LNCAP (cell line): ENCODE results near the gene LIPG.

Experiments
- TF ChIP-seq, protein P1 (sequence below): fragments of 450-650 bp; IDR thresholded peaks from 2 replicates; pipeline ENCODE4 v1.5.1; 2017; ENCODE audit warnings: mild to moderate bottlenecking

Gene LIPG

DNA sequence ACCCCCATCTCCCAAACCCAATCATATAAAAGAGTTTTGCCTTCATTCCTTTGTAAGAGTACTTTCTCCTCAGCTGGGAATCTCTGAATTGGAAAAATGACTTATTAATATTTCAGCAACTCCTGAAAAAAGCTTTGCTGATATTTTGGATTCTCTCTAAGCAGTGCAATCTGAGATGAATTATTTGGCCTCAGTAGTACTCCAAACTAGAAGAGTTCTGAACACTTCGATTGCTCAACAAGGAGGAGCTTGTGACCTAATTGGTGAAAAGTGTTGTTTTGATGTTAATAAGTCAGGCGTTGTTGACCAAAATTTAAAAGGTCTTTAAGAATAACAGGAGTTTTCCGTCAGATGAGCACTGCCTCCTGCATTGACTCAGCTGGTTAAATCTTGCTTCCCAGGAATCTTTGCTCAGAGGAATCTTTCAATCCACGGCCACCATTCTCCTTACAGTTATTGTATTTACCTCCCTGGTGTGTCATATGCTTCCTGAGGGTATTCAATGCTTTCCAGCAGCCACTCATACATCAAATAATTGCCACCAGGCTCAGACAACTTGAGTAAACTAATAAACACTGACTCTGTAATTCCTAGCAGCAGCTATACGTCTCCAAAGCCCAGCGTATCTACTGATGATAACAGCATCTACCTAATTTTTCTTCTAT is 24.5 kb upstream of the LIPG start:
- TF ChIP-seq, protein P1, sequence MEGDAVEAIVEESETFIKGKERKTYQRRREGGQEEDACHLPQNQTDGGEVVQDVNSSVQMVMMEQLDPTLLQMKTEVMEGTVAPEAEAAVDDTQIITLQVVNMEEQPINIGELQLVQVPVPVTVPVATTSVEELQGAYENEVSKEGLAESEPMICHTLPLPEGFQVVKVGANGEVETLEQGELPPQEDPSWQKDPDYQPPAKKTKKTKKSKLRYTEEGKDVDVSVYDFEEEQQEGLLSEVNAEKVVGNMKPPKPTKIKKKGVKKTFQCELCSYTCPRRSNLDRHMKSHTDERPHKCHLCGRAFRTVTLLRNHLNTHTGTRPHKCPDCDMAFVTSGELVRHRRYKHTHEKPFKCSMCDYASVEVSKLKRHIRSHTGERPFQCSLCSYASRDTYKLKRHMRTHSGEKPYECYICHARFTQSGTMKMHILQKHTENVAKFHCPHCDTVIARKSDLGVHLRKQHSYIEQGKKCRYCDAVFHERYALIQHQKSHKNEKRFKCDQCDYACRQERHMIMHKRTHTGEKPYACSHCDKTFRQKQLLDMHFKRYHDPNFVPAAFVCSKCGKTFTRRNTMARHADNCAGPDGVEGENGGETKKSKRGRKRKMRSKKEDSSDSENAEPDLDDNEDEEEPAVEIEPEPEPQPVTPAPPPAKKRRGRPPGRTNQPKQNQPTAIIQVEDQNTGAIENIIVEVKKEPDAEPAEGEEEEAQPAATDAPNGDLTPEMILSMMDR: no peak

DNA sequence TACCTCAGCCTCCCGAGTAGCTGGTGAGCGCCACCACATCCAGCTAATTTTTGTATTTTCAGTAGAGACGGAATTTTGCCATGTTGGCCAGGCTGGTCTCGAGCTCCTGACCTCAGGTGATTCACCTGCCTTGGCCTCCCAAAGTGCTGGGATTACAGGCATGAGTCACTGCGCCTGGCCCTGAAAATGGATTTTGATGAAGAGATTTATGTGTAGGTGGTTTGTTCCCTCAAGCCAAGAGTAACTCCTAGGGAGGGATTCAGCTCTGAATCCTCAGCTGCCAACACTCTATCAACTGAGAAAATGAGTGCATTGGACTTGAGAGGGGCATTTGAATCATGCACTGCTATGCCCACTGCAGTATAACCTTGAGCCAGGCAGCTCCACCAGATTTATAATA is 17.5 kb upstream of the LIPG start:
- TF ChIP-seq, protein P1: no peak

DNA sequence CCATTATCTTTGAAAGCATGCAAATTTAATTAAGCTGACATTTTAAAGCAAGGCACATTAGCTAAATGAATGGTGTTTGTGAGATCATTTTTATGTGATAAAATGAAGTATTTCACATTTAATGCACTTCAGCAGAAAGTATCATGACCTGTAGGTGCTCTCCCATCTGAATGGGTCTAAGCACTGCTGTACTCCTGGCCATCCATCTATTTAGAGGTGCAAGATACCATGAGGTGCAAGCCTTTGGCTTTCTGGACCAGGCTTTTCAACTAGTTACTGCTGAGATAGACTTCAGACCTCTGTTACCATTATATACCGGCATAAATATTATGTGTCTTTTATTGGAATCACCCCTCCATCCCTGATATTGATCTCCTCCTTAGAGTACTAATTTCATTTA is 15.6 kb upstream of the LIPG start:
- TF ChIP-seq, protein P1: no peak

DNA sequence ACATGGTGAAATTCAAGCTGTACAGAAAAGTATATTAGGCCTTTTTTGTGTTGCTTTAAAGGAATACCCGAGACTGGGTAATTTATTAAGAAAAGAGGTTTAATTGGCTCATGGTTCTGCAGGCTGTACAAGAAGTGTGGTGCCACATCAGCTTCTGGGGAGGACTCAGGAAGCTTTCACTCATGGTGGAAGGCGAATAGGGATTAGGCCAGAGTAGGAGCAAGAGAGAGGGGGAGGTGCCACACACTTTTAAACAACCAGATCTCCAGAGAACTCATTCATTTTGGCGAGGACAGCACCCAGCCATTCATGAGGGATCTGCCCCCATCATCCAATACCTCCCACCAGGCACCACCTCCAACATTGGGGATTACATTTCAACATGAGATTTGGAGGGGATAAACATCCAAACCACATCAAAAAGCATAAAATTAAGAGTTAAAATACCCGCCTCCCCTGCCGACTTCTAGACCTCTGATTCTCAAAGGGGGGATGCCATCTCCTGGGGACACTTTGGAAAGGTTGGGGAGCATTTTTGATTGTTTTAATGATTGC is 15.1 kb upstream of the LIPG start:
- TF ChIP-seq, protein P1: no peak

DNA sequence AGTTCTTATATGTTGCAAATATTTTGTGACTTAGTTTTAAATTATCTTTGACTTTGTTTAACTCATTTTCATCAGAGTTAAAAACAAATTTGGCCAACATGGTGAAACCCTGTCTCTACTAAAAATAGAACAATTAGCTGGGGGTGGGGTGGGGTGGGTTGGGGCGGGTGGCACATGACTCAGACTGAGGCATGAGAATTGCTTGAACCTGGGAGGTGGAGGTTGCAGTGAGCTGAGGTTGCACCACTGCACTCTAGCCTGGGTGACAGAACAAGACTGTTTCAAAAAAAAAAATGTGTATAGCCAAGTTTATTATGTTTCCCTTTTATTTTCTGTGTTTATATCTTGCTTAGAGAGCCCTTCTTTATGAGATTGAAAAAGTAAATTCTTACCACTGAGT is 14.2 kb upstream of the LIPG start:
- TF ChIP-seq, protein P1: no peak

DNA sequence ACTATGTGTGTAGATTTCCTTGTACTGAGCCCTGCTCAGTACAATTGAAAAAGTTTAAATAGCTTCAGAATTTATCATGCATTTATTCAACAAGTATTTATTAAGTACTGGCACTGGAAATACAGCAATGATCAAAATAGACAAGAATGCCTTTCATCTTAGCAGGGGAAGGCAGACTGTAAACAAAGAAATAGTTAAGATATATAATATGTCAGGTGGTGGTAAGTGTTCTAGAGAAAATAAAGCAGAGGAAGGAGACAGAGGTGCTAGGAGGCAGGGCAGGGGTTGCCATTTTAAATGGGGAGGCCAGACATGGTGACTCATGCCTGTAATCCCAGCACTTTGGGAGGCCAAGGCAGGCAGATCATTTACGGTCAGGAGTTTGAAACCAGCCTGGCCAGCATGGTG is 13.6 kb upstream of the LIPG start:
- TF ChIP-seq, protein P1: no peak

DNA sequence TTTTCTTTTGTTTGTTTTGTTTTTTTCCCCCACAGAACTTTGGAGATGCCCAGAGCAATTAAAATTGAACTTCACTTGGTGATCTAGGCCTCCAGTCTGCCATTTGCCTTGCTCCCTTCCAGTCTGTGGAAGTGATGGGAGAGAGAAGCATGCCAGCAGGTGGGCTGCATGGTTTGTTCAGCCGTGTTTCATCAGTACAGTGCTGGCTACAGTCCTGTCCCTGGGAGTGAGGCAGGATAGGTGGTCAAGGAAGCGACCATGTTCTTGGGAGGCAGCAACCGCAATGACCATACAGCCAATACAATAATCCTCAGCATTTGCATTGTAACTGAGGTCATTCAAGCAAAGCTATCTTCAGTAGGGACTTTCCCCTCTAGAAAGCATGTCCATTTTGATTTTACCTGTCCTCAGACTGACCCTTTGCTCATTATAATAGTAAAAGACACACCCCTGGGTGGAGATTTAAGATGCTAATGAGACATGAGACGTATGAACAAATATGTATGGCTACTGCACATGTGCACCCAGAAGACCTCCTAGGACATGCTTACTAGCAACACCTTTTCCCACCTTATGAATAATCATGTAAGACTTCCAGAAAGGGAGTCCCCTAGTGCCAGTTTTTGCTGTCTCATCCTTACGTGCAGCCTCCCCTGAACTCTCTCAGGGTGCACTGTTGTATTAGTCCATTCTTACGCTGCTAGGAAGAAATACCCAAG is 11.1 kb upstream of the LIPG start:
- TF ChIP-seq, protein P1: no peak
